Glutamatergic neuron (in vitro differentiated cells): Measurements from ENCODE around the gene FGF16. TPM values are rescaled to one million over a fixed set of nuclear protein-coding genes. Genes with fewer than 3 reads are reported as not detected.

Experiments used
- DNase-seq: peaks from one replicate; pipeline ENCODE4 v3.0.0; 2022
- H3K27ac Mint-ChIP-seq: one replicate; pipeline ENCODE4 v1.8.0; 2020; ENCODE audit warnings: mild to moderate bottlenecking, mixed read lengths, inconsistent platforms; ENCODE audit not compliant: unreplicated experiment
- H3K27me3 Mint-ChIP-seq: one replicate; pipeline ENCODE4 v1.8.0; 2020; ENCODE audit warnings: mild to moderate bottlenecking, moderate library complexity, mixed read lengths, inconsistent platforms; ENCODE audit not compliant: unreplicated experiment
- H3K36me3 Mint-ChIP-seq: one replicate; pipeline ENCODE4 v1.8.0; 2020; ENCODE audit warnings: mild to moderate bottlenecking, mixed read lengths, inconsistent platforms; ENCODE audit not compliant: unreplicated experiment
- H3K4me1 Mint-ChIP-seq: one replicate; pipeline ENCODE4 v1.8.0; 2020; ENCODE audit warnings: mild to moderate bottlenecking, low read depth, mixed read lengths, inconsistent platforms; ENCODE audit not compliant: unreplicated experiment
- H3K4me3 Mint-ChIP-seq: one replicate; pipeline ENCODE4 v1.8.0; 2020; ENCODE audit warnings: mild to moderate bottlenecking, mixed read lengths, inconsistent platforms; ENCODE audit not compliant: unreplicated experiment
- H3K9me3 Mint-ChIP-seq: one replicate; pipeline ENCODE4 v1.8.0; 2020; ENCODE audit warnings: mild to moderate bottlenecking, moderate library complexity, mixed read lengths, inconsistent platforms; ENCODE audit not compliant: unreplicated experiment
- total RNA-seq: library from RNA; stranded (reverse); fragmentation: NEBNext Ultra II Directional; extraction: Animal tissue kit (Norgen Biotek cat#: 25700); gene quantifications from one replicate; pipeline ENCODE4 v1.2.1, GENCODE V29; 2021; ENCODE audit not compliant: unreplicated experiment
- TF ChIP-seq, protein P1 (sequence below): fragments of 200-600 bp; sonication (generic); IDR thresholded peaks from one replicate; pipeline ENCODE4 v1.5.0; 2021; ENCODE audit not compliant: partially characterized antibody, unreplicated experiment

FGF16 gene
- total RNA-seq, 1 donor from 2014 or later = not detected

DNA sequence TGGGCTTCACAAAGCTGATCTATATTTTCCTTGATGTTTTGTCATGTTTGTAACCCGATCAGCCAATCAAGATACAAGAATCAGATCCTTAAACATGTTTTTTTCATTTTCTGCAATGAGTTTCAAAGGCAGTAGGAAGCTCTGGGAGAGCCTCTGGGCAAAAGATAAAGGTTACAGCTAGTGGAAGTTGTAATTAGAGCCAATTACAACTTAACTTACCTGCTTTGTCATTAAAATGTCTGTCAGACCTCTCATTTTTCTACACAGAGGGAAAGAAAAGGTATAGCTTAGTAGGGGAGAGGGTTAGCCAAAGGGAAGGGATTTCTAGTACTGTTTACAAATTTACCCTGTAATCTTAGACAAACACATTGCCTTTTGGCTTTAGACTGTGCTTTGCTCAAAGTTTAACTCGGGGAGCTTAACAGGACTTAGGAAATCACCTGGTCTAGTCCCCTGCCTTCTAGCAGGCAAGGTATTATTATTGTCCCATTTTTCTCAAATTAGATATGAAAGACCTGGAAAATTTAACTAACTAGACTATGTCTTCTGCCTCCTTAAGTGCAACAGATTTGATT, 55.8 kb downstream of the FGF16 start:
- peaks cover 4% of the 10 kb centered on the region for H3K9me3 Mint-ChIP-seq
- peaks cover 5% of the 10 kb centered on the region for H3K27me3 Mint-ChIP-seq
- H3K27ac Mint-ChIP-seq = no peak overlapping the region
- H3K4me1 Mint-ChIP-seq = no peaks in the 10 kb centered on the region
- TF ChIP-seq, protein P1, sequence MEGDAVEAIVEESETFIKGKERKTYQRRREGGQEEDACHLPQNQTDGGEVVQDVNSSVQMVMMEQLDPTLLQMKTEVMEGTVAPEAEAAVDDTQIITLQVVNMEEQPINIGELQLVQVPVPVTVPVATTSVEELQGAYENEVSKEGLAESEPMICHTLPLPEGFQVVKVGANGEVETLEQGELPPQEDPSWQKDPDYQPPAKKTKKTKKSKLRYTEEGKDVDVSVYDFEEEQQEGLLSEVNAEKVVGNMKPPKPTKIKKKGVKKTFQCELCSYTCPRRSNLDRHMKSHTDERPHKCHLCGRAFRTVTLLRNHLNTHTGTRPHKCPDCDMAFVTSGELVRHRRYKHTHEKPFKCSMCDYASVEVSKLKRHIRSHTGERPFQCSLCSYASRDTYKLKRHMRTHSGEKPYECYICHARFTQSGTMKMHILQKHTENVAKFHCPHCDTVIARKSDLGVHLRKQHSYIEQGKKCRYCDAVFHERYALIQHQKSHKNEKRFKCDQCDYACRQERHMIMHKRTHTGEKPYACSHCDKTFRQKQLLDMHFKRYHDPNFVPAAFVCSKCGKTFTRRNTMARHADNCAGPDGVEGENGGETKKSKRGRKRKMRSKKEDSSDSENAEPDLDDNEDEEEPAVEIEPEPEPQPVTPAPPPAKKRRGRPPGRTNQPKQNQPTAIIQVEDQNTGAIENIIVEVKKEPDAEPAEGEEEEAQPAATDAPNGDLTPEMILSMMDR = no peak
- H3K36me3 Mint-ChIP-seq = no peaks in the 10 kb centered on the region
- DNase-seq = no peak
- H3K4me3 Mint-ChIP-seq = no peak overlapping the region

DNA sequence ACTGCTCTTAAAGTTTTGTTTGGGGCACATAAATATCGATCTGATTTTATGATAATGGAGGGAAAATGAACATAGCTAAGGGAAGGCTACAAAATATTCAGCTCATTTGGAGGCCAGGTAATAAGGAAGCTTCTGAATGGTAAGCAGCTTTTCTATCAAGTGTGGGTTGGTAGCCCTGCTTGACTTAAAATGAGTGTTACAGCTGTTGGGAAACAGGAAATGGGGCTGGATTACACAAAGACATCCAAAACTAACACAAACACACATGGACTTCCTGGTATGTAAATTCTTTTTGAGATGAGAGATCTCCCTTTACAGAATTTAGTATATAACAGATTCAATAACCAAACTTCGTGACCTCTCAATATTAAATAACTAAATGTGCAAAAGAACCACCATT, 58.0 kb downstream of the FGF16 start:
- Mint-ChIP-seq H3K9me3 (no peaks in the 10 kb centered on the region), H3K27me3 (peaks cover 2% of the 10 kb centered on the region), H3K4me1 (peaks cover 3% of the 10 kb centered on the region), H3K27ac (no peak overlapping the region), H3K36me3 (no peaks in the 10 kb centered on the region), H3K4me3 (no peak overlapping the region)
- DNase-seq = no peak
- TF ChIP-seq, protein P1 = no peak
